GM12872 (cell line): ENCODE measurements around the gene PCBP3.

Experiments used
- CTCF ChIP-seq: IDR thresholded peaks from 3 replicates; pipeline ENCODE4 v1.5.1; 2011; ENCODE audit warnings: low read depth, mild to moderate bottlenecking, low read length, moderate library complexity; ENCODE audit not compliant: insufficient read depth

PCBP3 gene

GRCh38 chr21:45721671-45722070 lies 78.1 kb downstream of the PCBP3 start:
- no peak for TF ChIP-seq CTCF

- TF ChIP-seq CTCF = no peak
These were observed 79.8 kb downstream of the PCBP3 start for GRCh38 chr21:45723049-45723958.

GRCh38 chr21:45724345-45724961 lies 80.9 kb downstream of the PCBP3 start:
- no peak for TF ChIP-seq CTCF

GRCh38 chr21:45724994-45725843 lies 81.7 kb downstream of the PCBP3 start:
- TF ChIP-seq CTCF = no peak

GRCh38 chr21:45725844-45726200 lies 82.3 kb downstream of the PCBP3 start:
- TF ChIP-seq CTCF = no peak

- TF ChIP-seq CTCF = no peak
These were observed 82.9 kb downstream of the PCBP3 start for GRCh38 chr21:45726438-45726837.

- no peak for TF ChIP-seq CTCF
These were observed 83.9 kb downstream of the PCBP3 start for GRCh38 chr21:45727390-45727789.
